HCT116 (cell line): Measurements from ENCODE around the gene FBXW2. TPM values are rescaled to one million over a fixed set of nuclear protein-coding genes. Genes with fewer than 3 reads are reported as not detected.

ENCODE experiments used
- ATAC-seq: fragments of 200-7000 bp; cut with Tn5 transposase; 2 replicates; pipeline ENCODE4 v1.9.1; 2020; ENCODE audit warnings: mild to moderate bottlenecking, moderate library complexity
- BruUV-seq: library from RNA; stranded (reverse); fragments of 400-500 nt; replicated peaks from 2 replicates; lab custom pipeline; 2021; lab: Mats Ljungman, UMichigan
- CTCF ChIA-PET: fragments of 300-600 bp; sonication (Branson Sonifier 250); formaldehyde crosslinking; loops from one replicate; lab custom pipeline; 2021; ENCODE audit warnings: antibody characterized with exemption; lab: Charles Lee
- POLR2A ChIA-PET: fragments of 300-600, 350-600 bp; sonication (Branson Sonifier 250); formaldehyde crosslinking; loops from one replicate; lab custom pipeline; 2021; ENCODE audit warnings: antibody characterized with exemption; lab: Charles Lee
- RAD21 ChIA-PET, 2 experiments: fragments of 300-600 bp; sonication (Branson Sonifier 250); formaldehyde crosslinking; loops; one replicate each; lab custom pipeline; 2023; ENCODE audit warnings: low total read pairs in 2 of 2; ENCODE audit not compliant: uncharacterized antibody in 2 of 2, unreplicated experiment in 2 of 2, low non-redundant PET in 1 of 2; lab: Charles Lee
- DNase-seq: peaks from one replicate; pipeline ENCODE4 v3.0.0-alpha.2; 2010; ENCODE audit warnings: low read depth, low spot score
- H2AFZ ChIP-seq: fragments of 200-600 bp; shearing (Covaris generic), sonication (generic); 2 replicates; pipeline ENCODE4 v1.6.1; 2017; ENCODE audit warnings: low read depth, mixed run types, mixed read lengths, antibody characterized with exemption, low read length; ENCODE audit not compliant: poor library complexity, severe bottlenecking
- H3K27ac ChIP-seq: 2 replicates; pipeline ENCODE4 v1.5.1; 2012; ENCODE audit warnings: low read depth, low read length
- H3K27me3 ChIP-seq: fragments of 200-600 bp; sonication (generic); 2 replicates; pipeline ENCODE4 v1.6.1; 2016; ENCODE audit warnings: mixed run types, low read length, mixed read lengths; ENCODE audit not compliant: insufficient read depth
- H3K36me3 ChIP-seq, 2 experiments: fragments of 200-500 bp in 1 of 2; fragments of 200-600 bp in 1 of 2; sonication (Bioruptor generic) in 1 of 2; sonication (generic) in 1 of 2; 2 replicates each; pipeline versions ENCODE4 v1.5.1 to v1.6.1; 2014 to 2016; ENCODE audit warnings: low read length in 2 of 2, inconsistent platforms in 1 of 2, mixed read lengths in 1 of 2, mixed run types in 1 of 2; ENCODE audit not compliant: insufficient read depth in 2 of 2, control insufficient read depth in 1 of 2
- H3K4me1 ChIP-seq, 2 experiments: fragments of 200-600 bp in 1 of 2; sonication (generic) in 1 of 2; 2 replicates each; pipeline versions ENCODE4 v1.5.1 to v1.6.1; 2012 to 2017; ENCODE audit warnings: low read length in 2 of 2, inconsistent platforms in 1 of 2, mild to moderate bottlenecking in 1 of 2, mixed read lengths in 1 of 2, mixed run types in 1 of 2, moderate library complexity in 1 of 2; ENCODE audit not compliant: insufficient read depth in 2 of 2, control insufficient read depth in 1 of 2
- H3K4me2 ChIP-seq: fragments of 200-600 bp; sonication (generic); 2 replicates; pipeline ENCODE4 v1.6.1; 2017; ENCODE audit warnings: mixed run types, low read length, mixed read lengths
- H3K4me3 ChIP-seq, 2 experiments: fragments of 200-600 bp in 1 of 2; sonication (generic) in 1 of 2; replicated peaks in 1 of 2; 2 replicates each; pipeline ENCODE4 v1.5.1; 2011 to 2016; ENCODE audit warnings: low read length in 2 of 2, control low read depth in 1 of 2, low read depth in 1 of 2, mild to moderate bottlenecking in 1 of 2, mixed read lengths in 1 of 2, mixed run types in 1 of 2
- H3K79me2 ChIP-seq: fragments of 200-600 bp; sonication (generic); 2 replicates; pipeline ENCODE4 v1.6.1; 2017; ENCODE audit warnings: mild to moderate bottlenecking, mixed run types, low read length, moderate library complexity, mixed read lengths; ENCODE audit not compliant: insufficient read depth
- H3K9ac ChIP-seq: fragments of 200-600 bp; sonication (generic); 2 replicates; pipeline ENCODE4 v1.6.1; 2016; ENCODE audit warnings: low read length, mixed read lengths
- H3K9me2 ChIP-seq: fragments of 200-600 bp; sonication (generic), shearing (Covaris generic); 2 replicates; pipeline ENCODE4 v1.6.1; 2017; ENCODE audit warnings: mixed run types, mild to moderate bottlenecking, moderate library complexity; ENCODE audit not compliant: insufficient read depth
- H3K9me3 ChIP-seq, 2 experiments: fragments of 200-500 bp in 1 of 2; fragments of 200-600 bp in 1 of 2; sonication (Bioruptor generic) in 1 of 2; sonication (generic) in 1 of 2; 2 replicates each; pipeline ENCODE4 v1.6.1; 2014 to 2017; ENCODE audit warnings: low read length in 2 of 2, mixed read lengths in 2 of 2, inconsistent platforms in 1 of 2, low read depth in 1 of 2, mild to moderate bottlenecking in 1 of 2, mixed run types in 1 of 2, moderate library complexity in 1 of 2; ENCODE audit not compliant: control insufficient read depth in 1 of 2, insufficient read depth in 1 of 2
- H4K20me1 ChIP-seq: fragments of 200-600 bp; sonication (generic), shearing (Covaris generic); 2 replicates; pipeline ENCODE4 v1.6.1; 2017; ENCODE audit warnings: mixed run types, mild to moderate bottlenecking, moderate library complexity; ENCODE audit not compliant: insufficient read depth
- CBX3 ChIP-seq: IDR thresholded peaks from 2 replicates; pipeline ENCODE4 v1.6.1; 2012; ENCODE audit warnings: low read depth
- EGR1 ChIP-seq: IDR thresholded peaks from 2 replicates; pipeline ENCODE4 v1.6.1; 2012; ENCODE audit warnings: low read depth
- ELF1 ChIP-seq: IDR thresholded peaks from 2 replicates; pipeline ENCODE4 v1.6.1; 2012; ENCODE audit warnings: low read depth, borderline replicate concordance
- EZH2 ChIP-seq: fragments of 200-600 bp; sonication (generic); IDR thresholded peaks from 2 replicates; pipeline ENCODE4 v1.6.1; 2017; ENCODE audit warnings: antibody characterized with exemption, mixed run types
- EZH2phosphoT487 ChIP-seq: fragments of 200-600 bp; IDR thresholded peaks from 2 replicates; pipeline ENCODE4 v1.6.1; 2018; ENCODE audit warnings: antibody characterized with exemption, borderline replicate concordance
- FOSL1 ChIP-seq: IDR thresholded peaks from 2 replicates; pipeline ENCODE4 v1.6.1; 2012; ENCODE audit warnings: low read depth
- JUND ChIP-seq: IDR thresholded peaks from 2 replicates; pipeline ENCODE4 v1.6.1; 2012
- TCF7L2 ChIP-seq: IDR thresholded peaks from 2 replicates; pipeline ENCODE4 v1.7.0; 2011; ENCODE audit warnings: borderline replicate concordance, inconsistent platforms; ENCODE audit not compliant: insufficient read depth, insufficient read length; ENCODE audit errors: extremely low read depth
- YY1 ChIP-seq: IDR thresholded peaks from 2 replicates; pipeline ENCODE4 v1.6.1; 2011; ENCODE audit warnings: low read length, low read depth, moderate library complexity, mild to moderate bottlenecking; ENCODE audit not compliant: insufficient replicate concordance; ENCODE audit errors: extremely low read depth
- ZFX ChIP-seq: fragments of 450-650 bp; IDR thresholded peaks from 2 replicates; pipeline ENCODE4 v1.6.1; 2017
- intact Hi-C: fragments of 100-400 bp; cut with micrococcal nuclease; formaldehyde crosslinking; loops from 2 replicates; pipeline ENCODE4 v1.10.0; 2022
- total RNA-seq: library from RNA; stranded (reverse); gene quantifications from one replicate; pipeline ENCODE4 v1.2.1, GENCODE V29; 2021; ENCODE audit not compliant: unreplicated experiment
- TF ChIP-seq, protein P1 (sequence below): IDR thresholded peaks from 2 replicates; pipeline ENCODE4 v1.6.1; 2011; ENCODE audit warnings: mild to moderate bottlenecking, low read length, moderate library complexity; ENCODE audit not compliant: insufficient replicate concordance; ENCODE audit errors: extremely low read depth
- TF ChIP-seq, protein P2 (sequence below): IDR thresholded peaks from 2 replicates; pipeline ENCODE4 v1.6.1; 2012
- TF ChIP-seq, protein P3 (sequence below), 3 experiments: fragments of 200-600 bp in 1 of 3; sonication (generic) in 1 of 3; IDR thresholded peaks in 2 of 3; conservative IDR thresholded peaks in 1 of 3; 2 replicates each; pipeline ENCODE4 v1.5.1; 2012 to 2017; ENCODE audit warnings: low read depth in 2 of 3, low read length in 2 of 3, antibody characterized with exemption in 1 of 3, borderline replicate concordance in 1 of 3, control low read depth in 1 of 3, mild to moderate bottlenecking in 1 of 3, mixed read lengths in 1 of 3, mixed run types in 1 of 3, moderate library complexity in 1 of 3; ENCODE audit not compliant: insufficient read depth in 1 of 3

The FBXW2 gene
- total RNA-seq, 1 experiment from 2014 or later: 59.6 TPM

DNA sequence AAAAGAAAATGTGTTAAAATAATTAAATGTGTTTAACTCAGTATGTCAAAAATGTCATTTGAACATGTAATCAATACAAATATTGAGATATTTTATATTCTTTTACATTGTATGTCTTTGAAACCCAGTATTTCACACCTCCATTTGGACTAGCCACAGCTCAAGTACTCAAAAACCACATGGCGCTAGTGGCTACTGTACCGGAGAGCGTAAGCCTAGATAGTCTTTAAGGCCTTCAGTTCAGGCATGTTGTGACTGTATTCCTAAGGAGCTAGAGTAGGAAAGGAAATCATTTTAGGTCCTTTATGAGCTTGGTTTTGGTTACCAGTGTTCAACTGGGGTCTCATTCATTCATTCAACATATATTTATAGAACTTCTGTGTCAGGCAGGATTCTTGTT is 12.8 kb downstream of the FBXW2 start:
- no peak for TF ChIP-seq FOSL1
- TF ChIP-seq, protein P1, sequence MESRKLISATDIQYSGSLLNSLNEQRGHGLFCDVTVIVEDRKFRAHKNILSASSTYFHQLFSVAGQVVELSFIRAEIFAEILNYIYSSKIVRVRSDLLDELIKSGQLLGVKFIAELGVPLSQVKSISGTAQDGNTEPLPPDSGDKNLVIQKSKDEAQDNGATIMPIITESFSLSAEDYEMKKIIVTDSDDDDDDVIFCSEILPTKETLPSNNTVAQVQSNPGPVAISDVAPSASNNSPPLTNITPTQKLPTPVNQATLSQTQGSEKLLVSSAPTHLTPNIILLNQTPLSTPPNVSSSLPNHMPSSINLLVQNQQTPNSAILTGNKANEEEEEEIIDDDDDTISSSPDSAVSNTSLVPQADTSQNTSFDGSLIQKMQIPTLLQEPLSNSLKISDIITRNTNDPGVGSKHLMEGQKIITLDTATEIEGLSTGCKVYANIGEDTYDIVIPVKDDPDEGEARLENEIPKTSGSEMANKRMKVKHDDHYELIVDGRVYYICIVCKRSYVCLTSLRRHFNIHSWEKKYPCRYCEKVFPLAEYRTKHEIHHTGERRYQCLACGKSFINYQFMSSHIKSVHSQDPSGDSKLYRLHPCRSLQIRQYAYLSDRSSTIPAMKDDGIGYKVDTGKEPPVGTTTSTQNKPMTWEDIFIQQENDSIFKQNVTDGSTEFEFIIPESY: no peak
- no peak for TF ChIP-seq YY1
- no peak for TF ChIP-seq EZH2phosphoT487
- no peak for TF ChIP-seq EZH2
- no peak for TF ChIP-seq TCF7L2
- TF ChIP-seq CBX3: no peak
- Histone ChIP-seq H4K20me1 (no peaks in the 10 kb centered on the region), H3K36me3 (peaks cover 20 to 32% of the 10 kb centered on the region in 2 experiments; a peak in 3 of 4 replicates), H3K4me1 (no peaks in the 10 kb centered on the region), H3K4me2 (no peak overlapping the region), H3K9me3 (no peaks in the 10 kb centered on the region), H2AFZ (no peak overlapping the region), H3K27ac (no peak overlapping the region), H3K9me2 (no peaks in the 10 kb centered on the region), H3K9ac (no peak overlapping the region), H3K79me2 (peaks cover 60% of the 10 kb centered on the region), H3K4me3 (no peak overlapping the region), H3K27me3 (no peaks in the 10 kb centered on the region)
- POLR2A ChIA-PET: no interaction called here
- intact Hi-C loops: no loop called here
- CTCF ChIA-PET: no interaction called here
- DNase-seq (no peak), ATAC-seq (no peak)
- RAD21 ChIA-PET: no interaction called here
- BruUV-seq: no TSS peak

DNA sequence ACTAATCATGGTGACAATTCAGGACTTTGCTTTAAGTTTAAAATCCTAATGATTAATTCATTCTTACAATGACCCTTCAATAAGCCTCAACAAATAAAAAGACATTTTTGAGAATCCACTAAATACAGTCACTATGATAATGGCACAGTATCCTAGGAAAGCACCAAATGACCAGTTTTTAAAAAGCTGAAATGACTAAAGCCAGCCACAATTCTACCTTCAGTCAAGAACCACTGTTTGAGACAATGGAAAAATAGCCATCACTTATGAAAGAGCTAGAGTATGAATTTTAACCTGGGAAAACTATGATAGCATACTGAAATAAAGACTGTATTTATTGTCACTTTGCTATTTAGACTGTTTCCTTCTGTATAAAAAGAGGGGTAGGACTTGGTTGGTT is 14.0 kb downstream of the FBXW2 start:
- no peak overlapping the region for H3K27ac ChIP-seq
- no peaks in the 10 kb centered on the region for H3K4me1 ChIP-seq
- intact Hi-C loops: no loop called here
- peaks cover 54% of the 10 kb centered on the region for H3K79me2 ChIP-seq
- H3K9ac ChIP-seq: no peak overlapping the region
- ChIA-PET POLR2A (no interaction called here), RAD21 (no interaction called here), CTCF (no interaction called here)
- no peaks in the 10 kb centered on the region for H3K9me2 ChIP-seq
- ATAC-seq: no peak
- no peaks in the 10 kb centered on the region for H4K20me1 ChIP-seq
- no peak overlapping the region for H3K4me2 ChIP-seq
- H3K36me3 ChIP-seq: peaks cover 21 to 38% of the 10 kb centered on the region in 2 experiments; a peak in 3 of 4 replicates
- no peak overlapping the region for H3K4me3 ChIP-seq
- no peak for DNase-seq
- BruUV-seq: no TSS peak
- H3K27me3 ChIP-seq: no peaks in the 10 kb centered on the region
- H3K9me3 ChIP-seq: no peaks in the 10 kb centered on the region
- H2AFZ ChIP-seq: no peak overlapping the region
- TF ChIP-seq EZH2phosphoT487 (no peak), EZH2 (no peak), JUND (no peak), EGR1 (no peak), TCF7L2 (no peak), FOSL1 (no peak), ZFX (no peak), ELF1 (no peak)
- TF ChIP-seq, protein P2, sequence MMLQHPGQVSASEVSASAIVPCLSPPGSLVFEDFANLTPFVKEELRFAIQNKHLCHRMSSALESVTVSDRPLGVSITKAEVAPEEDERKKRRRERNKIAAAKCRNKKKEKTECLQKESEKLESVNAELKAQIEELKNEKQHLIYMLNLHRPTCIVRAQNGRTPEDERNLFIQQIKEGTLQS: no peak
- TF ChIP-seq, protein P3, sequence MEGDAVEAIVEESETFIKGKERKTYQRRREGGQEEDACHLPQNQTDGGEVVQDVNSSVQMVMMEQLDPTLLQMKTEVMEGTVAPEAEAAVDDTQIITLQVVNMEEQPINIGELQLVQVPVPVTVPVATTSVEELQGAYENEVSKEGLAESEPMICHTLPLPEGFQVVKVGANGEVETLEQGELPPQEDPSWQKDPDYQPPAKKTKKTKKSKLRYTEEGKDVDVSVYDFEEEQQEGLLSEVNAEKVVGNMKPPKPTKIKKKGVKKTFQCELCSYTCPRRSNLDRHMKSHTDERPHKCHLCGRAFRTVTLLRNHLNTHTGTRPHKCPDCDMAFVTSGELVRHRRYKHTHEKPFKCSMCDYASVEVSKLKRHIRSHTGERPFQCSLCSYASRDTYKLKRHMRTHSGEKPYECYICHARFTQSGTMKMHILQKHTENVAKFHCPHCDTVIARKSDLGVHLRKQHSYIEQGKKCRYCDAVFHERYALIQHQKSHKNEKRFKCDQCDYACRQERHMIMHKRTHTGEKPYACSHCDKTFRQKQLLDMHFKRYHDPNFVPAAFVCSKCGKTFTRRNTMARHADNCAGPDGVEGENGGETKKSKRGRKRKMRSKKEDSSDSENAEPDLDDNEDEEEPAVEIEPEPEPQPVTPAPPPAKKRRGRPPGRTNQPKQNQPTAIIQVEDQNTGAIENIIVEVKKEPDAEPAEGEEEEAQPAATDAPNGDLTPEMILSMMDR (IDR thresholded peaks at IDR 0.05 in 2 of 3, conservative IDR thresholded peaks at IDR 0.05 in 1 of 3; ENCODE audit: borderline replicate concordance in 1 of 3, insufficient read depth in 1 of 3, low read depth in 2 of 3, low read length in 2 of 3): no peak
- TF ChIP-seq, protein P1: no peak
